Endothelial cell of umbilical vein (primary cell): Measurements from ENCODE around the gene PCNX1.

Experiments
- CTCF ChIP-seq, 2 donors: IDR thresholded peaks; 1 replicate in 1 of 2; 2 replicates in 1 of 2; pipeline ENCODE4 v1.5.1; 2011; ENCODE audit warnings: low read length in 2 of 2, mild to moderate bottlenecking in 2 of 2, moderate library complexity in 2 of 2, control low read depth in 1 of 2, inconsistent platforms in 1 of 2, low read depth in 1 of 2; ENCODE audit not compliant: insufficient read depth in 1 of 2; ENCODE audit errors: extremely low read depth in 1 of 2
- EZH2 ChIP-seq: IDR thresholded peaks from 2 replicates; pipeline ENCODE4 v1.6.1; 2012; ENCODE audit warnings: borderline replicate concordance, low read depth, mild to moderate bottlenecking, moderate library complexity, low read length, inconsistent platforms; ENCODE audit not compliant: severe bottlenecking
- FOS ChIP-seq: IDR thresholded peaks from 2 replicates; pipeline ENCODE4 v1.6.1; 2011; ENCODE audit warnings: mild to moderate bottlenecking, low read length, moderate library complexity, borderline replicate concordance; ENCODE audit not compliant: insufficient read depth
- GATA2 ChIP-seq: IDR thresholded peaks from 2 replicates; pipeline ENCODE4 v1.7.0; 2011; ENCODE audit warnings: low read depth, mild to moderate bottlenecking, moderate library complexity, mixed read lengths, low read length; ENCODE audit not compliant: insufficient read length, insufficient read depth
- JUN ChIP-seq: IDR thresholded peaks from 2 replicates; pipeline ENCODE4 v1.6.1; 2011; ENCODE audit warnings: borderline replicate concordance, low read depth; ENCODE audit not compliant: insufficient read length, insufficient read depth
- MAX ChIP-seq: IDR thresholded peaks from 2 replicates; pipeline ENCODE4 v1.6.1; 2011; ENCODE audit not compliant: insufficient read depth, insufficient read length
- MYC ChIP-seq: IDR thresholded peaks from one replicate; pipeline ENCODE4 v1.6.1; 2011; ENCODE audit warnings: mild to moderate bottlenecking, low read depth, low read length
- POLR2A ChIP-seq: IDR thresholded peaks from 2 replicates; pipeline ENCODE4 v1.6.1; 2012; ENCODE audit warnings: low read depth, mild to moderate bottlenecking, control low read depth, low read length
- POLR2AphosphoS5 ChIP-seq: IDR thresholded peaks from 2 replicates; pipeline ENCODE4 v1.6.1; 2012; ENCODE audit warnings: low read depth, mild to moderate bottlenecking, control low read depth, low read length, moderate library complexity; ENCODE audit not compliant: insufficient read depth

GRCh38 chr14:70926235-70926830 is 19.1 kb downstream of the PCNX1 start:
- TF ChIP-seq MAX (no peak), CTCF (IDR thresholded peaks at IDR 0.05; ENCODE audit: extremely low read depth in 1 of 2, insufficient read depth in 1 of 2, low read depth in 1 of 2, low read length in 2 of 2) (no peak), FOS (no peak), EZH2 (no peak), JUN (no peak), POLR2AphosphoS5 (no peak), POLR2A (no peak), MYC (no peak), GATA2 (no peak)
